NB4 (cell line): ENCODE data around the gene TPSB2.
"Not testable (repeated sequence)": the region's sequence is repeated elsewhere in the genome, so short reads cannot be mapped to it uniquely, and the experiment has no call there.

Experiments
- DNase-seq: peaks from one replicate; pipeline ENCODE4 v3.0.0; 2010; ENCODE audit warnings: low read depth
- H3K4me3 ChIP-seq: one replicate; pipeline ENCODE4 v1.5.1; 2011; ENCODE audit warnings: mild to moderate bottlenecking, low read depth, low read length, moderate library complexity
- MYC ChIP-seq: IDR thresholded peaks from 2 replicates; pipeline ENCODE4 v1.6.1; 2011; ENCODE audit warnings: low read depth, low read length
- POLR2A ChIP-seq: IDR thresholded peaks from 2 replicates; pipeline ENCODE4 v1.6.1; 2011; ENCODE audit warnings: mild to moderate bottlenecking; ENCODE audit not compliant: insufficient read length; ENCODE audit errors: extremely low read depth
- TF ChIP-seq, protein P1 (sequence below): IDR thresholded peaks from one replicate; pipeline ENCODE4 v1.5.1; 2012; ENCODE audit warnings: low read depth, low read length
- TF ChIP-seq, protein P2 (sequence below): IDR thresholded peaks from 2 replicates; pipeline ENCODE4 v1.6.1; 2011; ENCODE audit warnings: low read depth, low read length

Gene TPSB2

GRCh38 chr16:1230084-1230470 lies at the start of gene TPSB2:
TPSB2 (minus strand) TSS chr16:1230184; CDS start chr16:1229951, 233 bp downstream.
- not testable (repeated sequence) for H3K4me3 ChIP-seq, DNase-seq

GRCh38 chr16:1279081-1279944 lies 49.3 kb upstream of the TPSB2 start:
- DNase-seq, result no peak
- TF ChIP-seq, protein P1, sequence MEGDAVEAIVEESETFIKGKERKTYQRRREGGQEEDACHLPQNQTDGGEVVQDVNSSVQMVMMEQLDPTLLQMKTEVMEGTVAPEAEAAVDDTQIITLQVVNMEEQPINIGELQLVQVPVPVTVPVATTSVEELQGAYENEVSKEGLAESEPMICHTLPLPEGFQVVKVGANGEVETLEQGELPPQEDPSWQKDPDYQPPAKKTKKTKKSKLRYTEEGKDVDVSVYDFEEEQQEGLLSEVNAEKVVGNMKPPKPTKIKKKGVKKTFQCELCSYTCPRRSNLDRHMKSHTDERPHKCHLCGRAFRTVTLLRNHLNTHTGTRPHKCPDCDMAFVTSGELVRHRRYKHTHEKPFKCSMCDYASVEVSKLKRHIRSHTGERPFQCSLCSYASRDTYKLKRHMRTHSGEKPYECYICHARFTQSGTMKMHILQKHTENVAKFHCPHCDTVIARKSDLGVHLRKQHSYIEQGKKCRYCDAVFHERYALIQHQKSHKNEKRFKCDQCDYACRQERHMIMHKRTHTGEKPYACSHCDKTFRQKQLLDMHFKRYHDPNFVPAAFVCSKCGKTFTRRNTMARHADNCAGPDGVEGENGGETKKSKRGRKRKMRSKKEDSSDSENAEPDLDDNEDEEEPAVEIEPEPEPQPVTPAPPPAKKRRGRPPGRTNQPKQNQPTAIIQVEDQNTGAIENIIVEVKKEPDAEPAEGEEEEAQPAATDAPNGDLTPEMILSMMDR, result no peak
- TF ChIP-seq, protein P2, sequence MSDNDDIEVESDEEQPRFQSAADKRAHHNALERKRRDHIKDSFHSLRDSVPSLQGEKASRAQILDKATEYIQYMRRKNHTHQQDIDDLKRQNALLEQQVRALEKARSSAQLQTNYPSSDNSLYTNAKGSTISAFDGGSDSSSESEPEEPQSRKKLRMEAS, result no peak
- TF ChIP-seq POLR2A (no peak), MYC (no peak)
- no peak overlapping the region for H3K4me3 ChIP-seq

- TF ChIP-seq POLR2A, result no peak
- TF ChIP-seq, protein P1, result no peak
- no peak for TF ChIP-seq MYC
- TF ChIP-seq, protein P2, result no peak
- no peak overlapping the region for H3K4me3 ChIP-seq
- no peak for DNase-seq
Observed at GRCh38 chr16:1278477-1278876, 48.5 kb upstream of the TPSB2 start.

GRCh38 chr16:1277617-1278282 lies 47.8 kb upstream of the TPSB2 start:
- TF ChIP-seq POLR2A, result no peak
- TF ChIP-seq, protein P2, result no peak
- TF ChIP-seq, protein P1, result no peak
- TF ChIP-seq MYC, result no peak

GRCh38 chr16:1277151-1277598 lies 47.2 kb upstream of the TPSB2 start:
- H3K4me3 ChIP-seq, result no peak overlapping the region
- TF ChIP-seq, protein P2, result no peak
- TF ChIP-seq, protein P1, result no peak
- TF ChIP-seq MYC (no peak), POLR2A (no peak)
- DNase-seq, result no peak

More at GRCh38 chr16:1277617-1278282, 47.8 kb upstream of the TPSB2 start:
- no peak overlapping the region for H3K4me3 ChIP-seq
- no peak for DNase-seq

- DNase-seq, result no peak
- no peak overlapping the region for H3K4me3 ChIP-seq
- TF ChIP-seq, protein P2, result no peak
Observed at GRCh38 chr16:1276580-1276878, 46.5 kb upstream of the TPSB2 start.
